GM23248 (cell line): Measurements from ENCODE around the gene EBF3. TPM values are rescaled to one million over a fixed set of nuclear protein-coding genes. Genes with fewer than 3 reads are reported as not detected.

Experiments used
- DNase-seq: peaks from one replicate; pipeline ENCODE4 v3.0.0-alpha.2; 2015
- H2AFZ ChIP-seq: fragments of 200-600 bp; sonication (generic); 2 replicates; pipeline ENCODE4 v1.6.1; 2016; ENCODE audit warnings: antibody characterized with exemption
- H3F3A ChIP-seq: fragments of 200-600 bp; sonication (generic); 2 replicates; pipeline ENCODE4 v1.6.1; 2016; ENCODE audit warnings: mild to moderate bottlenecking, antibody characterized with exemption, mixed run types; ENCODE audit not compliant: insufficient read depth
- H3K27ac ChIP-seq: fragments of 200-600 bp; sonication (generic); 2 replicates; pipeline ENCODE4 v1.5.1; 2016; ENCODE audit warnings: mild to moderate bottlenecking
- H3K27me3 ChIP-seq: fragments of 200-600 bp; sonication (generic); replicated peaks from 2 replicates; pipeline ENCODE4 v1.6.1; 2016; ENCODE audit warnings: mild to moderate bottlenecking; ENCODE audit not compliant: insufficient read depth
- H3K36me3 ChIP-seq: fragments of 200-600 bp; sonication (generic); 2 replicates; pipeline ENCODE4 v1.6.1; 2016; ENCODE audit warnings: low read depth, mild to moderate bottlenecking
- H3K4me1 ChIP-seq: fragments of 200-600 bp; sonication (generic); 2 replicates; pipeline ENCODE4 v1.6.1; 2016; ENCODE audit warnings: mild to moderate bottlenecking; ENCODE audit not compliant: insufficient read depth
- H3K4me2 ChIP-seq: fragments of 200-600 bp; sonication (generic); one replicate; pipeline ENCODE4 v1.6.1; 2016; ENCODE audit warnings: mild to moderate bottlenecking; ENCODE audit not compliant: unreplicated experiment
- H3K4me3 ChIP-seq: fragments of 200-600 bp; sonication (generic); 2 replicates; pipeline ENCODE4 v1.5.1; 2016; ENCODE audit warnings: mild to moderate bottlenecking
- H3K79me2 ChIP-seq: fragments of 200-600 bp; sonication (generic); 2 replicates; pipeline ENCODE4 v1.6.1; 2016; ENCODE audit warnings: mild to moderate bottlenecking; ENCODE audit not compliant: insufficient read depth
- H3K9ac ChIP-seq: fragments of 200-600 bp; sonication (generic); 2 replicates; pipeline ENCODE4 v1.6.1; 2016; ENCODE audit warnings: mild to moderate bottlenecking
- H3K9me2 ChIP-seq: fragments of 200-600 bp; sonication (generic); 2 replicates; pipeline ENCODE4 v1.6.1; 2016; ENCODE audit warnings: mixed run types, mild to moderate bottlenecking, moderate library complexity; ENCODE audit not compliant: insufficient read depth
- H3K9me3 ChIP-seq: fragments of 200-600 bp; sonication (generic); one replicate; pipeline ENCODE4 v1.6.1; 2017; ENCODE audit warnings: low read depth
- H4K20me1 ChIP-seq: fragments of 200-600 bp; sonication (generic); 2 replicates; pipeline ENCODE4 v1.6.0; 2016; ENCODE audit not compliant: insufficient read depth
- EZH2 ChIP-seq: fragments of 200-600 bp; sonication (generic); IDR thresholded peaks from 2 replicates; pipeline ENCODE4 v1.6.1; 2018; ENCODE audit warnings: antibody characterized with exemption, mild to moderate bottlenecking; ENCODE audit not compliant: insufficient read depth, poor library complexity, severe bottlenecking
- EZH2phosphoT487 ChIP-seq: fragments of 200-600 bp; sonication (generic); IDR thresholded peaks from 2 replicates; pipeline ENCODE4 v1.6.1; 2018; ENCODE audit warnings: antibody characterized with exemption, moderate library complexity, mild to moderate bottlenecking, low read depth; ENCODE audit not compliant: insufficient read depth
- WGBS, 2 experiments: methylation state at CpG; one replicate each; pipeline ENCODE4 v1.1.6; 2015 to 2017; ENCODE audit warnings: low lambda C conversion rate in 2 of 2, low coverage in 1 of 2; ENCODE audit errors: missing lambda C conversion rate in 2 of 2; 5-methylcytosine and 5-hydroxymethylcytosine counted together
- in situ Hi-C: fragments of 300-500 bp; cut with MboI; formaldehyde crosslinking; loops from 2 replicates; pipeline ENCODE4 v1.15.0; 2020
- polyA plus RNA-seq: library from polyadenylated mRNA; unstranded; fragments of >200 nt; fragmentation: Nextera tagmentation; extraction: Ambion mirVana; gene quantifications from 2 replicates; pipeline ENCODE4 v1.2.1, GENCODE V29; 2016
- total RNA-seq: library from RNA; depleted of rRNA; stranded (reverse); fragments of >200 nt; shearing (Covaris generic); gene quantifications from 2 replicates; pipeline ENCODE4 v1.2.3, GENCODE V29; 2014

Gene EBF3
- total and polyA plus RNA-seq, 2 experiments from 2014 or later: 0.15 to 0.43 TPM

DNA sequence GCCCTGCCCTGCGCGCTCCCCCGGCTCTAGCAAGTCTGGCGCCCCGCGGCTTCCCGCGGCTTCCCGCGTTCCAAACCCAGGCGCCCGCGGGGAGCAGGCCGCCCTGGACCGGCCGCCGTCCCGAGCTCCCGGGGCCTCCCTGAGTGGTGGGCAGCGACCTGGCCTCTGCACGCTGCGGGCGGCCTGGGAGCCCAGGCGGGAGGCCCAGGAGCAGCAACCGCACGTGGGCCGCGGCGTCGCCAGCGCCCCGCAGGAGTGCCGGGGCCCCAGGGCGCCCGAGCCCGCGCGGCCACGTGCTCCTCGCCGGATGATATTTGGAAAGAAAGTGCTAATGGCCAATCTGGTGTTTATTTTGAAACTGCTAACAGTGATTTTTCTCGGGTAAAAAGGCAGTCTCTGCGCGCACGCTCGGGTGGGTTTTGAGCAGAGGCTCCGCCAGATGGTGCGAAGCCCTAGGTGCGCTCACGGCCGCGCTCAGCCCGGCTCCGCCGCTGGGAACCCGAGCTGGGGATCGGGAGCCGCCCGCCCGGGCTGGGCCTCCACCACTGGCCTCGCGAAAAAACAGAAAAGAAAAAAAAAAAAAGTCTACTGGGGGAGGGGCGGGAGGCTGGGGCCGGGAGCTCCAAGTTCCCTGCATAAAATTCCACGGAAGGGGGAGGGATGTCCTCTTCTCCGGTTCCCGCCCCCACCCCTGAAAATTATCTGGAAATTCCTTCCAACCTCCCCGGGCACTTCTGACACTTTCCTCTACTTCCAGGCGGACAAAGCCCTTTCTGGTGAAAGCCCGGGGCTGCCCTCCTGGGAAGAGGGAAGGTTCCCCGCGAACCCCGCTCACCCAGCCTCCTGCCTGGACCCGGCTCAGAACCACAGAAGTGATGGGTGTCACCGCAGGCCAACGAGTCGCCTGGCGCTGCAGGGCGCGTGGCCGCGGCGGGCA lies 4.3 kb downstream of the EBF3 start:
- no peaks in the 10 kb centered on the region for H3K4me1 ChIP-seq
- TF ChIP-seq EZH2phosphoT487: no peak
- peak; percentile 11 for TF ChIP-seq EZH2
- H3K79me2 ChIP-seq: no peaks in the 10 kb centered on the region
- H3K4me3 ChIP-seq: no peak overlapping the region
- no peaks in the 10 kb centered on the region for H3F3A ChIP-seq
- no peaks in the 10 kb centered on the region for H3K9me3 ChIP-seq
- H3K36me3 ChIP-seq: no peaks in the 10 kb centered on the region
- no peaks in the 10 kb centered on the region for H4K20me1 ChIP-seq
- in situ Hi-C loops: loop anchor here (25.0 kb wide), 1 partner anchor 923 kb away; no protein-coding TSS in a partner anchor
- H3K9me2 ChIP-seq: no peaks in the 10 kb centered on the region
- no peak overlapping the region for H2AFZ ChIP-seq
- H3K9ac ChIP-seq: no peak overlapping the region
- WGBS, 2 experiments: 19 to 22% methylated on average over 65 to 76 of the region's 83 CpGs
- no peak overlapping the region for H3K4me2 ChIP-seq
- H3K27me3 ChIP-seq: peaks cover 77% of the 10 kb centered on the region
- H3K27ac ChIP-seq: no peak overlapping the region
- no peak for DNase-seq

DNA sequence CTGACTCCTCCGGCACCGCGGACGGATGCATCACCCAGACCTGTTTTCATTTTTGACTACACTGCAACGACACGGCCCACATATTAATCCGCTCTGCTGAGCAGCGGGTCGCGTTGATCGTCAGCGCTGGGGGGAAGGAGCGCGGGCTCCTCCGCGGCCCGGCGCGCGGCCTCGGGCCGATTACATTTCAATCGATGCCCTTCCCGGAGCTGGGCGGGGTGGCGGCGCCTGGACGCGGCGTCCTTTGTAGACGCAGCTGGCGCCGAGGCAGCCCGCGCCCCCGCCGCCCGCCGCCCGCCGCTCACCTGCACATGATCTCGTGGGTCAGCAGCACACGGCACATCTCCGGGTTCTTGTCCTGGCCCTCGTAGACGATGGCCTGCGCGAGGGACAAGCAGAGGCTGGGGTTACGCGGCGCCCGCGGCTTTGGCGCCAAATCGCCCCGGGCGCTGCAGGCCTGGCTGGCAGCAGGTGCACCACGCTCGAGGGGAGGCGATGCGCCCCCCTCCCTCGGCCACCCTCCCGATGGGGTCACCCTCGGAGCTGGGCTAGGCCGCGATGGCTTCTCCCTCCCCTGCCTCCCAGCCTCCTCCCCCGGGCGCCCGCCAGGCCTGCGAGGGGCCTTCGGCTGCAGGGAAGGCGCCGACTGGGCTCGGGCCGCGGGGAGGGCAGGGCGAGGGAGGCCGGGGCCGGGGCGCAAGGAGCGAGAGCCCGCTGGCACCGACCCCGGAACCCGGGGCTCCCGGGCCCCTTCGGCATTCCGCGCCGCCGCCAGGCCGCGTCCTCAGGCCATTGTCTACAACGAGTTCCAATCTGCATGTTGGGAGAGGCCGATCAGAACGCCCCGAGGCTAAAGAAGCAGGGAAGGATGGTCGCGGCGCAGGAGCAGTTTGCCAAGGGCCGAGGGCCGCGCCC lies 5.2 kb downstream of the EBF3 start:
- Histone ChIP-seq H2AFZ (no peak overlapping the region), H3F3A (no peaks in the 10 kb centered on the region), H3K9me2 (no peaks in the 10 kb centered on the region), H3K79me2 (no peaks in the 10 kb centered on the region), H4K20me1 (no peaks in the 10 kb centered on the region), H3K9me3 (no peaks in the 10 kb centered on the region), H3K4me3 (no peak overlapping the region), H3K4me1 (no peaks in the 10 kb centered on the region), H3K36me3 (no peaks in the 10 kb centered on the region), H3K9ac (no peak overlapping the region), H3K27me3 (peaks cover 79% of the 10 kb centered on the region), H3K27ac (no peak overlapping the region), H3K4me2 (no peak overlapping the region)
- DNase-seq: no peak
- in situ Hi-C loops: loop anchor here (25.0 kb wide), 1 partner anchor 922 kb away; no protein-coding TSS in a partner anchor
- WGBS, 2 experiments: 15 to 20% methylated on average over 43 to 100 of the region's 103 CpGs
- 0 out of 2 replicates have a peak, but pooled peaks have one; percentile 36 for TF ChIP-seq EZH2phosphoT487
- TF ChIP-seq EZH2: no peak

DNA sequence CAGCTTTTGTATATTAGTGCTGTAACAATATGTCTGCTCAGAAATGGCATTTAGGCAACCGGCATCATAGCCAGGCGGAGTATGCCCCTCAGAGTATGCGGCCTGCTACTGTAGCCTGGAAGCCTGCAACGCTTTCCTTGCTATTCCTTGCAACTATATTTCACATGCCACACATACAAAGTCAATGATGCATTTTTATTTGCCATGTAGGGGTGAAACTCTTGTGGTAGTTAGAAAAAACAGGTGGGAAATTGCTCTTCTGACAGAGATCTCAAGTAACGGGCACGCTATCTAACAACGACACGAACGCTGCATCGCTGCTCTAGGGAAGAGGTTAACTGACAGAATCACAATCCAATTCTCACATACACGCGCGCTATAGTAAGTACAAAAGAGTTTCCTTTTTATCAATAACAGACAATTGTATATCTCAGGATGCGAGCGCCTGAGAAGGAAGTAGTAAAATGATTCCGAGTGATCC lies 5.9 kb downstream of the EBF3 start:
- peaks cover 79% of the 10 kb centered on the region for H3K27me3 ChIP-seq
- H3K36me3 ChIP-seq: no peaks in the 10 kb centered on the region
- H3K4me2 ChIP-seq: no peak overlapping the region
- H2AFZ ChIP-seq: no peak overlapping the region
- H3K9me3 ChIP-seq: no peaks in the 10 kb centered on the region
- WGBS, 2 experiments: 55 to 59% methylated on average over 16 of the region's 16 CpGs
- no peaks in the 10 kb centered on the region for H4K20me1 ChIP-seq
- H3F3A ChIP-seq: no peaks in the 10 kb centered on the region
- no peaks in the 10 kb centered on the region for H3K79me2 ChIP-seq
- H3K9me2 ChIP-seq: no peaks in the 10 kb centered on the region
- H3K27ac ChIP-seq: no peak overlapping the region
- H3K9ac ChIP-seq: no peak overlapping the region
- H3K4me3 ChIP-seq: no peak overlapping the region
- TF ChIP-seq EZH2 (peak; percentile 74), EZH2phosphoT487 (no peak)
- H3K4me1 ChIP-seq: no peaks in the 10 kb centered on the region
- DNase-seq: no peak
- in situ Hi-C loops: loop anchor here (25.0 kb wide), 1 partner anchor 921 kb away; no protein-coding TSS in a partner anchor
